Bone marrow (tissue), 2 donors: ENCODE results near the gene TIMP4.

Source experiments
- DNase-seq, 2 donors: peaks; one replicate each; lab custom pipeline; 2025; lab: John Stamatoyannopoulos, UW

The TIMP4 gene

GRCh38 chr3:12185172-12185710 lies 26.5 kb upstream of the TIMP4 start:
- no peak for DNase-seq

GRCh38 chr3:12184541-12184940 lies 25.8 kb upstream of the TIMP4 start:
- DNase-seq, result no peak

GRCh38 chr3:12182687-12183441 lies 24.2 kb upstream of the TIMP4 start:
- DNase-seq, result no peak

- no peak for DNase-seq
These were observed 23.1 kb upstream of the TIMP4 start for GRCh38 chr3:12181806-12182205.

- DNase-seq, result no peak
These were observed 22.6 kb upstream of the TIMP4 start for GRCh38 chr3:12181301-12181700.

- DNase-seq, result no peak
These were observed 21.9 kb upstream of the TIMP4 start for GRCh38 chr3:12180631-12181030.

- no peak for DNase-seq
These were observed 21.5 kb upstream of the TIMP4 start for GRCh38 chr3:12180218-12180617.

GRCh38 chr3:12179441-12179840 lies 20.7 kb upstream of the TIMP4 start:
- no peak for DNase-seq

GRCh38 chr3:12178091-12178820 lies 19.5 kb upstream of the TIMP4 start:
- DNase-seq, result no peak

GRCh38 chr3:12177126-12177525 lies 18.4 kb upstream of the TIMP4 start:
- no peak for DNase-seq

- peak in 1 of 2 donors; percentile 13 for DNase-seq
These were observed 17.2 kb upstream of the TIMP4 start for GRCh38 chr3:12175844-12176453.

- no peak for DNase-seq
These were observed 16.5 kb upstream of the TIMP4 start for GRCh38 chr3:12175137-12175593.

- peak in 1 of 2 donors; percentile 60 for DNase-seq
These were observed 11.5 kb upstream of the TIMP4 start for GRCh38 chr3:12170207-12170606.

- no peak for DNase-seq
These were observed 7.2 kb upstream of the TIMP4 start for GRCh38 chr3:12165909-12166308.

- DNase-seq, result no peak
These were observed 502 bp upstream of the TIMP4 start for GRCh38 chr3:12159227-12159601.

- DNase-seq, result no peak
These were observed 1.7 kb downstream of the TIMP4 start for GRCh38 chr3:12157026-12157425.

GRCh38 chr3:12155828-12156227 lies 2.9 kb downstream of the TIMP4 start:
- no peak for DNase-seq

- DNase-seq, result no peak
These were observed 3.4 kb downstream of the TIMP4 start for GRCh38 chr3:12155264-12155663.

GRCh38 chr3:12154151-12154550 lies 4.6 kb downstream of the TIMP4 start:
- DNase-seq, result no peak

- DNase-seq, result no peak
These were observed 8.6 kb downstream of the TIMP4 start for GRCh38 chr3:12150112-12150511.

GRCh38 chr3:12149029-12149428 lies 9.7 kb downstream of the TIMP4 start:
- no peak for DNase-seq

GRCh38 chr3:12148183-12148940 lies 10.3 kb downstream of the TIMP4 start:
- no peak for DNase-seq
